Measurements from ENCODE around the gene PRPF6. TPM values are rescaled to one million over a fixed set of nuclear protein-coding genes. Genes with fewer than 3 reads are reported as not detected.

Gene PRPF6
- polyA plus RNA-seq, 1 experiment = 38.5 TPM

GRCh38 chr20:64073476-64074183 lies 92.7 kb downstream of the PRPF6 start:
- CTCF ChIA-PET = no interaction called here
- POLR2A ChIA-PET = no interaction called here

DNA sequence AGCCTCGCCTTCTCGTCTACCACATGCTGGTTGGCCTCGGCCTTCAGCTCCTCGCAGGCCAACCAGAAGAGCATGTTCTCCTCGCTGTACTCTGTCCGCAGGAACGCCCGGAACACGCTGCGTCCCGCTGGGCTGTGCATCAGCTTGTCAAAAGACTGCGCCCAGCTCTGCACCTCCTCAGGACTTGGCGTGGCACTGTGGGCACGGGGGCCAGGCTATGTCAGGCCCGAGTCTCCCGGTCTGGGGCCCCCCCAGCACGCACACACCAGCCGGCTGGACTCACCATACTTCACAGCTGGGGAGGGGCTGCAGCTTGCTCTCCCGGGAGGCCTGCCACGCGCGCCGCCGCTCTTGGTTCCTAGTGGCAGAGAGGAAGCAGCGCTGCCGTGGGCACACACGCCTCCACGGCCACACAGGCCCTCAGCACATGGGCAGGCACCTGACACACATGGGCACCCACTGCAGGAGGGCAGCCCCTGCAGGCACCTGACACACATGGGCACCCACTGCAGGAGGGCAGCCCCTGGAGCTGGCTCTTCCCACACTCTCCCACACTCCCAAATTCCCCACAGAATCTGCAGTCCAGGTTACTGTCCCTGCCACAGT lies 93.4 kb downstream of the PRPF6 start:
- POLR2A ChIA-PET = no interaction called here
- Histone ChIP-seq H3K4me3 (ENCODE audit: low read depth, low read length) (no peak overlapping the region), H3K9me3 (ENCODE audit: control insufficient read depth, insufficient read depth, low read length) (no peaks in the 10 kb centered on the region; the same call in 1 of the 2 replicates), H3K27me3 (ENCODE audit: control insufficient read depth, insufficient read depth, low read length) (no peaks in the 10 kb centered on the region), H3K27ac (ENCODE audit: low read depth, low read length) (no peak overlapping the region)
- no peak for DNase-seq (ENCODE audit: low read depth, low spot score)
- CTCF ChIA-PET = no interaction called here
- TF ChIP-seq, protein P1, sequence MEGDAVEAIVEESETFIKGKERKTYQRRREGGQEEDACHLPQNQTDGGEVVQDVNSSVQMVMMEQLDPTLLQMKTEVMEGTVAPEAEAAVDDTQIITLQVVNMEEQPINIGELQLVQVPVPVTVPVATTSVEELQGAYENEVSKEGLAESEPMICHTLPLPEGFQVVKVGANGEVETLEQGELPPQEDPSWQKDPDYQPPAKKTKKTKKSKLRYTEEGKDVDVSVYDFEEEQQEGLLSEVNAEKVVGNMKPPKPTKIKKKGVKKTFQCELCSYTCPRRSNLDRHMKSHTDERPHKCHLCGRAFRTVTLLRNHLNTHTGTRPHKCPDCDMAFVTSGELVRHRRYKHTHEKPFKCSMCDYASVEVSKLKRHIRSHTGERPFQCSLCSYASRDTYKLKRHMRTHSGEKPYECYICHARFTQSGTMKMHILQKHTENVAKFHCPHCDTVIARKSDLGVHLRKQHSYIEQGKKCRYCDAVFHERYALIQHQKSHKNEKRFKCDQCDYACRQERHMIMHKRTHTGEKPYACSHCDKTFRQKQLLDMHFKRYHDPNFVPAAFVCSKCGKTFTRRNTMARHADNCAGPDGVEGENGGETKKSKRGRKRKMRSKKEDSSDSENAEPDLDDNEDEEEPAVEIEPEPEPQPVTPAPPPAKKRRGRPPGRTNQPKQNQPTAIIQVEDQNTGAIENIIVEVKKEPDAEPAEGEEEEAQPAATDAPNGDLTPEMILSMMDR (IDR thresholded peaks at IDR 0.05; ENCODE audit: low read depth, low read length) = no peak

More at GRCh38 chr20:64073476-64074183, 92.7 kb downstream of the PRPF6 start:
- DNase-seq (ENCODE audit: low read depth, low spot score) = no peak
- no peak overlapping the region for H3K27ac ChIP-seq (ENCODE audit: low read depth, low read length)
- TF ChIP-seq, protein P1 (IDR thresholded peaks at IDR 0.05; ENCODE audit: low read depth, low read length) = no peak
- no peaks in the 10 kb centered on the region for H3K27me3 ChIP-seq (ENCODE audit: control insufficient read depth, insufficient read depth, low read length)
- H3K9me3 ChIP-seq (ENCODE audit: control insufficient read depth, insufficient read depth, low read length) = no peaks in the 10 kb centered on the region; the same call in 1 of the 2 replicates
- H3K4me3 ChIP-seq (ENCODE audit: low read depth, low read length) = no peak overlapping the region

- H3K27ac ChIP-seq (ENCODE audit: low read depth, low read length) = no peak overlapping the region
- H3K9me3 ChIP-seq (ENCODE audit: control insufficient read depth, insufficient read depth, low read length) = no peaks in the 10 kb centered on the region; the same call in 1 of the 2 replicates
- ChIA-PET POLR2A (no interaction called here), CTCF (no interaction called here)
- DNase-seq (ENCODE audit: low read depth, low spot score) = no peak
- H3K4me3 ChIP-seq (ENCODE audit: low read depth, low read length) = no peak overlapping the region
- TF ChIP-seq, protein P1 (IDR thresholded peaks at IDR 0.05; ENCODE audit: low read depth, low read length) = no peak
- H3K27me3 ChIP-seq (ENCODE audit: control insufficient read depth, insufficient read depth, low read length) = no peaks in the 10 kb centered on the region
Observed at GRCh38 chr20:64074963-64075362, 94.0 kb downstream of the PRPF6 start.

DNA sequence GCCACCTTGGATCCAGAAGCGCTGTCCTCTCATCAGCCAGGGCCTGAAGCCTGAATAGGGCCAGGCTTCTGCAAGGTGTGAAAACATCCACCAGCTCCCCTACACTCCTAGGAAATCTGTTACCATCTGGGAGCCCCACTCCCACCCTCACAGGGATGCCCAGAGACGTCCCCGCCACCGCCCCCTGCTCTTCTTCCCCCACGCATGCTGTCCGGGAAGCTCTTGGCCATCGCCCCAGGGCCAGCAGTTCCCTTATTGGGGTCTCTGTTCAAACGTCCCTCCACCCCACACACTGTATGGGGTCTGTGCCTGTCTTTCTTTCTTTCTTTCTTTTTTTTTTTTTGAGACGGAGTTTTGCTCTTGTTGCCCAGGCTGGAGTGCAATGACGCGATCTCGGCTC lies 94.6 kb downstream of the PRPF6 start:
- H3K9me3 ChIP-seq (ENCODE audit: control insufficient read depth, insufficient read depth, low read length) = no peaks in the 10 kb centered on the region; the same call in 1 of the 2 replicates
- H3K27ac ChIP-seq (ENCODE audit: low read depth, low read length) = no peak overlapping the region
- TF ChIP-seq, protein P1 (IDR thresholded peaks at IDR 0.05; ENCODE audit: low read depth, low read length) = no peak
- H3K27me3 ChIP-seq (ENCODE audit: control insufficient read depth, insufficient read depth, low read length) = no peaks in the 10 kb centered on the region
- ChIA-PET POLR2A (no interaction called here), CTCF (no interaction called here)
- DNase-seq (ENCODE audit: low read depth, low spot score) = no peak
- no peak overlapping the region for H3K4me3 ChIP-seq (ENCODE audit: low read depth, low read length)
